ENCODE results near the gene ARPP21.

DNA sequence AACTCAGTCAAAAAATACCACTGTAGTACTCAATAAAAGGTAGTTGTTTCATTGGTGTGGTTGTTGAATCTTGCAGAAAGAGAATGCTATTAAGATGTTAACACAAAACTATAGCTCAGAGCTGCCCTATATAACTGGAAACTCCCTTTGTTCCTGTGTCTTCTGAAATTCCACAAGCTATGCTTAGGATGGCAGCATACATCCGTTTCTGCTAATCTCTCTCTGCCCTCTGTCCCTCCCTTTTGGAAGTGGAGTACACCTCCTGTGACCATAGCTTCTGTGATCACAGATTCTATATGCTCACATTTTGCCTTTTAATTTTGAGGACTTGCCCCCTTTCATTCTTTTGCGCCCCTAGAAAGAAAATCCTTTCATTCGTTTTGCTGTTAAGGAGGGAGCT lies 33.7 kb downstream of the ARPP21 start:
- TF ChIP-seq, protein P1, sequence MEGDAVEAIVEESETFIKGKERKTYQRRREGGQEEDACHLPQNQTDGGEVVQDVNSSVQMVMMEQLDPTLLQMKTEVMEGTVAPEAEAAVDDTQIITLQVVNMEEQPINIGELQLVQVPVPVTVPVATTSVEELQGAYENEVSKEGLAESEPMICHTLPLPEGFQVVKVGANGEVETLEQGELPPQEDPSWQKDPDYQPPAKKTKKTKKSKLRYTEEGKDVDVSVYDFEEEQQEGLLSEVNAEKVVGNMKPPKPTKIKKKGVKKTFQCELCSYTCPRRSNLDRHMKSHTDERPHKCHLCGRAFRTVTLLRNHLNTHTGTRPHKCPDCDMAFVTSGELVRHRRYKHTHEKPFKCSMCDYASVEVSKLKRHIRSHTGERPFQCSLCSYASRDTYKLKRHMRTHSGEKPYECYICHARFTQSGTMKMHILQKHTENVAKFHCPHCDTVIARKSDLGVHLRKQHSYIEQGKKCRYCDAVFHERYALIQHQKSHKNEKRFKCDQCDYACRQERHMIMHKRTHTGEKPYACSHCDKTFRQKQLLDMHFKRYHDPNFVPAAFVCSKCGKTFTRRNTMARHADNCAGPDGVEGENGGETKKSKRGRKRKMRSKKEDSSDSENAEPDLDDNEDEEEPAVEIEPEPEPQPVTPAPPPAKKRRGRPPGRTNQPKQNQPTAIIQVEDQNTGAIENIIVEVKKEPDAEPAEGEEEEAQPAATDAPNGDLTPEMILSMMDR (IDR thresholded peaks at IDR 0.05): no peak
- TF ChIP-seq EP300 (IDR thresholded peaks at IDR 0.05): no peak
- no peak for TF ChIP-seq POLR2A (IDR thresholded peaks at IDR 0.05)
